Prostate gland (tissue), 2 donors: ENCODE data around the gene SGF29. TPM values are rescaled to one million over a fixed set of nuclear protein-coding genes. Genes with fewer than 3 reads are reported as not detected.
"Not testable (repeated sequence)": the region's sequence is repeated elsewhere in the genome, so short reads cannot be mapped to it uniquely, and the experiment has no call there.

Experiments used
- DNase-seq: peaks from one replicate; pipeline ENCODE4 v3.0.0-alpha.2; 2019; ENCODE audit warnings: low spot score
- H3K27ac ChIP-seq, 2 donors: fragments of 200-600 bp; sonication (generic); 2 replicates each; pipeline ENCODE4 v1.5.1; 2017 to 2019
- H3K27me3 ChIP-seq: fragments of 200-600 bp; sonication (generic); replicated peaks from 2 replicates; pipeline ENCODE4 v1.5.1; 2019; ENCODE audit not compliant: insufficient read depth
- H3K36me3 ChIP-seq, 2 donors: fragments of 200-600 bp; sonication (generic); 1 replicate in 1 of 2; 2 replicates in 1 of 2; pipeline versions ENCODE4 v1.5.1 to v1.8.1; 2017 to 2019
- H3K4me1 ChIP-seq: fragments of 200-600 bp; sonication (generic); replicated peaks from 2 replicates; pipeline ENCODE4 v1.5.1; 2019
- H3K4me3 ChIP-seq, 2 donors: fragments of 200-600 bp; sonication (generic); 2 replicates each; pipeline ENCODE4 v1.5.1; 2017 to 2019
- H3K9me3 ChIP-seq: fragments of 200-600 bp; sonication (generic); 2 replicates; pipeline ENCODE4 v1.5.1; 2017
- POLR2A ChIP-seq: fragments of 450-650 bp; IDR thresholded peaks from one replicate; pipeline ENCODE4 v1.6.1; 2016; ENCODE audit warnings: antibody characterized with exemption, mild to moderate bottlenecking
- POLR2AphosphoS5 ChIP-seq: sonication (generic); formaldehyde crosslinking; IDR thresholded peaks from one replicate; pipeline ENCODE4 v1.6.1; 2017; ENCODE audit warnings: antibody characterized with exemption
- WGBS: methylation state at CpG from one replicate; pipeline ENCODE4 v1.1.5; 2018; 5-methylcytosine and 5-hydroxymethylcytosine counted together
- intact Hi-C: fragments of 100-400 bp; cut with DNase I; formaldehyde crosslinking; loops from one replicate; pipeline ENCODE4 v1.14.2; 2022
- total RNA-seq, 2 donors: library from RNA; depleted of rRNA; stranded (reverse); fragments of >200 nt; gene quantifications; one replicate each; pipeline ENCODE4 v1.1.0, GENCODE V29; 2016
- TF ChIP-seq, protein P1 (sequence below), 4 experiments: fragments of 200-600 bp in 2 of 4; fragments of 450-650 bp in 2 of 4; sonication (generic) in 2 of 4; IDR thresholded peaks; 1 replicate in 3 of 4; 2 replicates in 1 of 4; pipeline ENCODE4 v1.5.1; 2016 to 2019; ENCODE audit warnings: antibody characterized with exemption in 4 of 4, mild to moderate bottlenecking in 2 of 4, moderate library complexity in 2 of 4

Gene SGF29
- total RNA-seq, 2 donors from 2014 or later, result 32.2 to 59.7 TPM

DNA sequence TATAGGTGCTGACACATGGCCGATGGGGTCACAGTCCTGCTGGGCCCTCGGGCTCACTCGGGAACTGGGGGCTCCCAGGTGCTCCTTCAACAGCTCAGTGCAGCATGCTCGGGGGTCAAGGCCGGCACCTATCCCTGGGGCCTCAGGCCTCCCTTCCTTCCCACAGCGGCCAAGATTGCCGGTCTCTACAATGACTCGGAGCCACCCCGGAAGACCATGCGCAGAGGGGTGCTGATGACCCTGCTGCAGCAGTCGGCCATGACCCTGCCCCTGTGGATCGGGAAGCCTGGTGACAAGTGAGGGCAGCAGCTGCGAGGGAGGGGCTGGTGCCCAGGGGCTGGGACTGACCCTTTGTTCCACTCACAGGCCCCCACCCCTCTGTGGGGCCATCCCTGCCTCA, 36.2 kb downstream of the SGF29 start:
- no peak for DNase-seq
- H3K4me1 ChIP-seq, result no peaks in the 10 kb centered on the region
- WGBS, result 92% methylated on average over 13 of the region's 13 CpGs
- intact Hi-C loops, result loop anchor here (10.0 kb wide), 1 partner anchor 285 kb away; no protein-coding TSS in a partner anchor
- no peaks in the 10 kb centered on the region for H3K9me3 ChIP-seq
- no peak overlapping the region for H3K27ac ChIP-seq
- H3K36me3 ChIP-seq, result peaks cover 10% of the 10 kb centered on the region in 2 donors
- TF ChIP-seq, protein P1, sequence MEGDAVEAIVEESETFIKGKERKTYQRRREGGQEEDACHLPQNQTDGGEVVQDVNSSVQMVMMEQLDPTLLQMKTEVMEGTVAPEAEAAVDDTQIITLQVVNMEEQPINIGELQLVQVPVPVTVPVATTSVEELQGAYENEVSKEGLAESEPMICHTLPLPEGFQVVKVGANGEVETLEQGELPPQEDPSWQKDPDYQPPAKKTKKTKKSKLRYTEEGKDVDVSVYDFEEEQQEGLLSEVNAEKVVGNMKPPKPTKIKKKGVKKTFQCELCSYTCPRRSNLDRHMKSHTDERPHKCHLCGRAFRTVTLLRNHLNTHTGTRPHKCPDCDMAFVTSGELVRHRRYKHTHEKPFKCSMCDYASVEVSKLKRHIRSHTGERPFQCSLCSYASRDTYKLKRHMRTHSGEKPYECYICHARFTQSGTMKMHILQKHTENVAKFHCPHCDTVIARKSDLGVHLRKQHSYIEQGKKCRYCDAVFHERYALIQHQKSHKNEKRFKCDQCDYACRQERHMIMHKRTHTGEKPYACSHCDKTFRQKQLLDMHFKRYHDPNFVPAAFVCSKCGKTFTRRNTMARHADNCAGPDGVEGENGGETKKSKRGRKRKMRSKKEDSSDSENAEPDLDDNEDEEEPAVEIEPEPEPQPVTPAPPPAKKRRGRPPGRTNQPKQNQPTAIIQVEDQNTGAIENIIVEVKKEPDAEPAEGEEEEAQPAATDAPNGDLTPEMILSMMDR (IDR thresholded peaks at IDR 0.05), result no peak
- TF ChIP-seq POLR2A (no peak), POLR2AphosphoS5 (no peak)
- no peak overlapping the region for H3K4me3 ChIP-seq
- no peaks in the 10 kb centered on the region for H3K27me3 ChIP-seq

DNA sequence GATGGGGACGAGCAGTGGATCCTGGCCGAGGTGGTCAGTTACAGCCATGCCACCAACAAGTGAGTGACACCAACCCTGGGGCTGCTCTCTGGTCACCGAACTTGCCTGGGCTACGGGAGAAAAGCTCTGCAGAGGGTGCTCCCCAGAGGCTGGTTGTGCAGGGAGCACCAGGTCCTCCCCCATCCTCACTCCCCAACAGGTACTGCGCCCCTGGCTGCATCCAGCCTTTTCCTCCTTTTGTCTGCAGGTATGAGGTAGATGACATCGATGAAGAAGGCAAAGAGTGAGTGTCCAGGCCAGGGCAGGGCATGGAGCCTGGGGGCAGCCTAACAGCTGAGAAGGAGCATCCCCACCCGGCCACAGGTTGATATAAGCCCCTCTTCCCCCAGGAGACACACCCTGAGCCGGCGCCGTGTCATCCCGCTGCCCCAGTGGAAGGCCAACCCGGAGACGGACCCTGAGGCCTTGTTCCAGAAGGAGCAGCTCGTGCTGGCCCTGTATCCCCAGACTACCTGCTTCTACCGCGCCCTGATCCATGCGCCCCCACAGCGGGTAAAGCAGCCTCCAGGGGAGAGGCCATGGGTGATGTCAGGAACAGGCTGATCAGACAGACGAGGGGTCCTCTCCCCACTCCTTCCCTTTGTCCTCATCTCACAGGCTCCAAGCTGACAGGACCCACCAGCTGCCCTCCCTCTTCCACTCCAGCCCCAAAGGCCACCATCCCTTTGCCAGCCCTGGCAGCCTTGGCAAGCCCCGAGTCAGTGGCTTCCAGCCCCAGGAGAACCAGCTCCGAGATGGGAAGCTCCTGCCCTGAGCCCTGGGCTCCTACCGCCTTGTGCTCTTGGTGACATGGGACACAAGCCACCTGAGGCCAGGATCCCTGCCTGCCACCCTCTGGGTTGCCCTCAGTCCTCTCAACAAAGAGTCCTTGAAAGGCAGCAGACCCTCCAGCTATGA, 36.9 kb downstream of the SGF29 start:
- 92% methylated on average over 22 of the region's 22 CpGs for WGBS
- no peak for DNase-seq
- no peaks in the 10 kb centered on the region for H3K27me3 ChIP-seq
- no peaks in the 10 kb centered on the region for H3K4me1 ChIP-seq
- no peaks in the 10 kb centered on the region for H3K9me3 ChIP-seq
- intact Hi-C loops, result no loop called here
- H3K4me3 ChIP-seq, result no peak overlapping the region
- H3K27ac ChIP-seq, result no peak overlapping the region
- peaks cover 9 to 10% of the 10 kb centered on the region in 2 donors for H3K36me3 ChIP-seq
- TF ChIP-seq POLR2AphosphoS5 (no peak), POLR2A (no peak)
- TF ChIP-seq, protein P1 (IDR thresholded peaks at IDR 0.05), result no peak

DNA sequence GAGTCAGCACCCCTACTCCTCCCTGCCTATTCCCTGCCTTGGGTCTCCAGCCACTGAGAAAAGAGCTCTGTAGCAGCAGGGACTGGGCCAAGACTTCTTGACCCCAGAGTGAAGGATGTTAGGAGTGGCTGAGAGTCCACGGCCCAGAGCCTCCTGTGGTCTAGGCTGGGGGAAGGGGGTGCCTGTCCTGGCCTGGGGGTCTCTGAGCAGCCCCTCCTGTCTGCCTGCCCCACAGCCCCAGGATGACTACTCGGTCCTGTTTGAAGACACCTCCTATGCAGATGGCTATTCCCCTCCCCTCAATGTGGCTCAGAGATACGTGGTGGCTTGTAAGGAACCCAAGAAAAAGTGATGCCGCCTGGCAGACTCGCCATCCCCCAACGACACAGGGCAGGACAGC, 37.6 kb downstream of the SGF29 start:
- DNase-seq, result no peak
- Histone ChIP-seq H3K27ac (no peak overlapping the region), H3K27me3 (no peaks in the 10 kb centered on the region), H3K9me3 (no peaks in the 10 kb centered on the region), H3K4me3 (no peak overlapping the region), H3K4me1 (no peaks in the 10 kb centered on the region), H3K36me3 (peaks cover 9 to 10% of the 10 kb centered on the region in 2 donors)
- TF ChIP-seq POLR2AphosphoS5 (no peak), POLR2A (no peak)
- WGBS, result 83% methylated on average over 6 of the region's 6 CpGs
- intact Hi-C loops, result no loop called here

DNA sequence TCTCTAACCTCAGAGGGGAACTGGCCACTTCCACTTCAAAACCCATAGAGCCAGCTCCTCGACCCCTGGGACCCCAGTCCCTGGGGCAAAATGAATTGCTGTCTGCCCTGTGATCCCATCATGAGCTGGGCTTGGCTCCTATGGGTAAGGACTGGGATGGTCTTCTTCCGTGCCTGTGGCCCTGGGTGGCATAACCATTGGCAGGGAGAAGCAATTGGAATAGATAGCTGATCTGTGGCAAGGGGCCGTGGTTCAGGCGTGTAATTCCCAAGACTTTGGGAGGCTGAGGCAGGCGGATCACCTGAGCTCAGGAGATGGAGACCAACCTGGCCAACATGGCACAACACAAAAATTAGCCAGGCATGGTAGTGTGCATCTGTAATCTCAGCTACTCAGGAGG, 38.8 kb downstream of the SGF29 start:
- intact Hi-C loops, result no loop called here
- Histone ChIP-seq H3K27ac (no peak overlapping the region), H3K27me3 (no peaks in the 10 kb centered on the region), H3K36me3 (peaks cover 9 to 10% of the 10 kb centered on the region in 2 donors), H3K9me3 (no peaks in the 10 kb centered on the region), H3K4me1 (no peaks in the 10 kb centered on the region), H3K4me3 (no peak overlapping the region)
- DNase-seq, result no peak
- 94% methylated on average over 5 of the region's 5 CpGs for WGBS
- TF ChIP-seq, protein P1 (IDR thresholded peaks at IDR 0.05), result no peak
- no peak for TF ChIP-seq POLR2A
- no peak for TF ChIP-seq POLR2AphosphoS5

DNA sequence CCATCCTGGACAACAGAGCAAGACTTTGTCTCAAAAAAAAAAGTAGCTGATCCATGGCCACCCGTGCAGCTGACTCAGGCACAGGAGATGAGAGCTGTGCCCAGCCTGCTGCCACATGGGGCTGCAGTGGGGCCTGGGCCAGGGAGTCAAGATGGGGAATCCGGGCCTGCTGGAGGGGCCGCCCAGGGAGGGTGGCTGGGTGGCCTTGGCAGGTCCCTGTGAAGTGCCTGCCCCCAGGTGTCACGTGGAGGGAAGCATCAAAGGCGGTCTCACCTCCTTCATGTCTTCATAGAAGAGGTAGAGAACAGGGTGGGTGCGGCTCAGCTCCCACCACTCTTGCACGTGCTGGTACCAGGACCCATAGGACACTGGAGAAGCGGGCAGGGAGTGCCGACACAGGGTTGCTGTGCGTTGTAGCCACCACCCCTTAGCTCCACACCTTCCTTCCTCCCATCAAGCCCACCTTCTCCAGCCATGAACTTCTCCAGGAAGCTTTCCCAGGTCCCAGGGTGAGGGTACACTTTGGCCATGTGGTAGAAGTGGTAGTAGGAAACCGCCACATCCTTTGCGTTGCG, 39.3 kb downstream of the SGF29 start:
- TF ChIP-seq, protein P1 (IDR thresholded peaks at IDR 0.05), result no peak
- TF ChIP-seq POLR2A (no peak), POLR2AphosphoS5 (no peak)
- Histone ChIP-seq H3K4me3 (no peak overlapping the region), H3K27ac (no peak overlapping the region), H3K9me3 (no peaks in the 10 kb centered on the region), H3K36me3 (peaks cover 9 to 10% of the 10 kb centered on the region in 2 donors), H3K4me1 (no peaks in the 10 kb centered on the region), H3K27me3 (no peaks in the 10 kb centered on the region)
- intact Hi-C loops, result no loop called here
- WGBS, result 95% methylated on average over 13 of the region's 13 CpGs
- DNase-seq, result no peak

DNA sequence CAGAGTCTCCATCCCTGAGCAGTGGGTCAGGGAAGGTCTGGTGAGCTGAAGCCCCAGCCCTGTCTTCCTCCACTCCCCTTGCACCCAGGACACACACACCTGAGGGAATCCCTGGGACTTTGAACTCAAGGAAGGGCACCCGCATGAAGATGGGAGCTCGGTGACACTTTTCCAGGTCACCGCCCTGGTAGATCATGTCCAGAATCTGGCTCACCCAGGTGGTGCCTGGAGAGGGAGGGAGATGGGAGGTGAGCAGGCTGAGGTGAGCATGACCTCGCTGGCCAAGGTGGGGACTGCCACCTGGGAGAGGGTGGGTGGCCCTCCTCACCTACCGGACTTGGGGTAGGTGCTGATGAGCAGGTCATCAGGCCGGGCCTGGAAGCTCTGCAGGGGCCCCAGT, 41.7 kb downstream of the SGF29 start:
- H3K27ac ChIP-seq, H3K4me1 ChIP-seq, H3K36me3 ChIP-seq, H3K27me3 ChIP-seq, H3K4me3 ChIP-seq, H3K9me3 ChIP-seq, DNase-seq, intact Hi-C loops: not testable (repeated sequence)
- 90% methylated on average over 6 of the region's 6 CpGs for WGBS
